ENCODE measurements around the gene ACKR3. TPM values are rescaled to one million over a fixed set of nuclear protein-coding genes. Genes with fewer than 3 reads are reported as not detected.

Gene ACKR3
- total and polyA plus RNA-seq, 2 experiments from 2014 or later = 1.0 to 3.0 TPM

- peaks cover 11% of the 10 kb centered on the region for H3K36me3 Mint-ChIP-seq (ENCODE audit: low read depth)
- ATAC-seq = no peak
- H3K9me3 Mint-ChIP-seq = peaks cover 3% of the 10 kb centered on the region; the same call in 1 of the 3 replicates
- Histone ChIP-seq H2AFZ (no peak overlapping the region), H3K9me2 (ENCODE audit: insufficient read depth) (0 out of 2 replicates have a peak, but pooled peaks cover 7% of the 10 kb centered on the region), H3F3A (replicated peaks; ENCODE audit: low read depth) (no peaks in the 10 kb centered on the region), H3K4me2 (no peak overlapping the region), H3K27me3 (ENCODE audit: insufficient read depth) (no peaks in the 10 kb centered on the region), H3K36me3 (ENCODE audit: insufficient read depth) (no peaks in the 10 kb centered on the region), H3K27ac (ENCODE audit: low read depth) (no peak overlapping the region), H3K4me1 (ENCODE audit: insufficient read depth) (no peaks in the 10 kb centered on the region), H3K4me3 (no peak overlapping the region), H3K79me2 (replicated peaks; ENCODE audit: insufficient read depth) (no peaks in the 10 kb centered on the region), H4K20me1 (replicated peaks; ENCODE audit: insufficient read depth) (no peaks in the 10 kb centered on the region)
- no peak overlapping the region for H3K4me3 Mint-ChIP-seq
- no peaks in the 10 kb centered on the region for H3K4me1 Mint-ChIP-seq
- no peak overlapping the region for H3K27ac Mint-ChIP-seq
- TF ChIP-seq ZNF331 (CRISPR knock-in tag; IDR thresholded peaks at IDR 0.05; ENCODE audit: low read depth) = no peak
- no peak for TF ChIP-seq ETS1 (IDR thresholded peaks at IDR 0.05)
- TF ChIP-seq ZNF114 (CRISPR knock-in tag; IDR thresholded peaks at IDR 0.05) = no peak
- TF ChIP-seq CREB1 (CRISPR knock-in tag; IDR thresholded peaks at IDR 0.05; ENCODE audit: low read depth) = no peak
- no peak for TF ChIP-seq JUNB (IDR thresholded peaks at IDR 0.05; ENCODE audit: unreplicated experiment)
- TF ChIP-seq NANOG (IDR thresholded peaks at IDR 0.05; ENCODE audit: borderline replicate concordance) = no peak
- TF ChIP-seq ZNF462 (CRISPR knock-in tag; IDR thresholded peaks at IDR 0.05) = no peak
- no peak for TF ChIP-seq REST (IDR thresholded peaks at IDR 0.05; ENCODE audit: unreplicated experiment)
- TF ChIP-seq, protein P1, sequence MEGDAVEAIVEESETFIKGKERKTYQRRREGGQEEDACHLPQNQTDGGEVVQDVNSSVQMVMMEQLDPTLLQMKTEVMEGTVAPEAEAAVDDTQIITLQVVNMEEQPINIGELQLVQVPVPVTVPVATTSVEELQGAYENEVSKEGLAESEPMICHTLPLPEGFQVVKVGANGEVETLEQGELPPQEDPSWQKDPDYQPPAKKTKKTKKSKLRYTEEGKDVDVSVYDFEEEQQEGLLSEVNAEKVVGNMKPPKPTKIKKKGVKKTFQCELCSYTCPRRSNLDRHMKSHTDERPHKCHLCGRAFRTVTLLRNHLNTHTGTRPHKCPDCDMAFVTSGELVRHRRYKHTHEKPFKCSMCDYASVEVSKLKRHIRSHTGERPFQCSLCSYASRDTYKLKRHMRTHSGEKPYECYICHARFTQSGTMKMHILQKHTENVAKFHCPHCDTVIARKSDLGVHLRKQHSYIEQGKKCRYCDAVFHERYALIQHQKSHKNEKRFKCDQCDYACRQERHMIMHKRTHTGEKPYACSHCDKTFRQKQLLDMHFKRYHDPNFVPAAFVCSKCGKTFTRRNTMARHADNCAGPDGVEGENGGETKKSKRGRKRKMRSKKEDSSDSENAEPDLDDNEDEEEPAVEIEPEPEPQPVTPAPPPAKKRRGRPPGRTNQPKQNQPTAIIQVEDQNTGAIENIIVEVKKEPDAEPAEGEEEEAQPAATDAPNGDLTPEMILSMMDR (conservative IDR thresholded peaks at IDR 0.05; ENCODE audit: low read depth in 2 of 2) = no peak
- TF ChIP-seq POLR2AphosphoS5 (IDR thresholded peaks at IDR 0.05; ENCODE audit: low read depth) = no peak
- TF ChIP-seq EZH2 (IDR thresholded peaks at IDR 0.05; ENCODE audit: low read depth, unreplicated experiment) = no peak
- no peak for TF ChIP-seq STAT1 (IDR thresholded peaks at IDR 0.05; ENCODE audit: unreplicated experiment)
- no peak for TF ChIP-seq EZH2phosphoT487 (IDR thresholded peaks at IDR 0.05; ENCODE audit: unreplicated experiment)
- no peak for DNase-seq (ENCODE audit: low spot score)
- H3K27me3 Mint-ChIP-seq (ENCODE audit: insufficient read depth, low read depth, poor library complexity) = no peaks in the 10 kb centered on the region
Observed at GRCh38 chr2:236584521-236585384, 15.1 kb downstream of the ACKR3 start.

Measured in GM23338 (cell line).